ENCODE data around the gene CASP7. TPM values are rescaled to one million over a fixed set of nuclear protein-coding genes. Genes with fewer than 3 reads are reported as not detected.
A peak's percentile ranks its signal among the peaks of the same experiment; 100 is the strongest.

Gene CASP7
- total RNA-seq (ENCODE audit: unreplicated experiment), result not detected
- long read RNA-seq, result 0 reads

DNA sequence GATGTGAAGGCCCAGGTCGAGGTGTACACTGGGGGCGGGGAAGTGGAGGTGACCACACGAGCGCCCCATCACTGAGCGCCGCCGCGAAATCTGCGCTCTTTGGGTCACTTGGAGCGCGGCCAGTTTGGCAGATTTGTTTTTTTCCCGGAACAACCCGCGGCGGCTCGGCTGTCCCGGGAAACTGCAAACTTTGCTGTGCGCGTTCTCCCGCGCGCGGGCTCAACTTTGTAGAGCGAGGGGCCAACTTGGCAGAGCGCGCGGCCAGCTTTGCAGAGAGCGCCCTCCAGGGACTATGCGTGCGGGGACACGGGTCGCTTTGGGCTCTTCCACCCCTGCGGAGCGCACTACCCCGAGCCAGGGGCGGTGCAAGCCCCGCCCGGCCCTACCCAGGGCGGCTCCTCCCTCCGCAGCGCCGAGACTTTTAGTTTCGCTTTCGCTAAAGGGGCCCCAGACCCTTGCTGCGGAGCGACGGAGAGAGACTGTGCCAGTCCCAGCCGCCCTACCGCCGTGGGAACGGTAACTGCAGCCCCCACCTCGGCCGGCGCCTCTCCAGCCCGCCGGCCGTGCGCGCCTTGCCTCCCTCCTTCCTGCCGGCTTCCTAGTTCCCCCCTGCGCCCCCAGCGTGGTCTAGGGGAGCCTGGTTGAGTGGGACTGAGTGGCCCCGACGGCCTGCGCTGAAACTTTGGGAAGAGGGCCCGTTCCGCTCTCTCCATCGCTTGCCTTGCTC lies at the start of gene CASP7:
Gene CASP7, plus strand, starts transcription at position 450 of the 727 bp plus-strand sequence. CDS start 17,582 bp downstream, outside the sequence.
- peaks cover 10% of the 10 kb centered on the region for H3K9me3 Mint-ChIP-seq (ENCODE audit: unreplicated experiment)
- peaks cover 13% of the 10 kb centered on the region for H3K27me3 Mint-ChIP-seq (ENCODE audit: unreplicated experiment)
- H3K36me3 Mint-ChIP-seq (ENCODE audit: unreplicated experiment), result peaks cover 7% of the 10 kb centered on the region
- no peak within 1 kb of the TSS for H3K27ac Mint-ChIP-seq (ENCODE audit: unreplicated experiment)
- H3K4me3 Mint-ChIP-seq (ENCODE audit: unreplicated experiment), result peak within 1 kb of the TSS; percentile 80
- DNase-seq, result peak; percentile 57
- H3K4me1 Mint-ChIP-seq (ENCODE audit: low read depth, unreplicated experiment), result no peaks in the 10 kb centered on the region
- TF ChIP-seq, protein P1, sequence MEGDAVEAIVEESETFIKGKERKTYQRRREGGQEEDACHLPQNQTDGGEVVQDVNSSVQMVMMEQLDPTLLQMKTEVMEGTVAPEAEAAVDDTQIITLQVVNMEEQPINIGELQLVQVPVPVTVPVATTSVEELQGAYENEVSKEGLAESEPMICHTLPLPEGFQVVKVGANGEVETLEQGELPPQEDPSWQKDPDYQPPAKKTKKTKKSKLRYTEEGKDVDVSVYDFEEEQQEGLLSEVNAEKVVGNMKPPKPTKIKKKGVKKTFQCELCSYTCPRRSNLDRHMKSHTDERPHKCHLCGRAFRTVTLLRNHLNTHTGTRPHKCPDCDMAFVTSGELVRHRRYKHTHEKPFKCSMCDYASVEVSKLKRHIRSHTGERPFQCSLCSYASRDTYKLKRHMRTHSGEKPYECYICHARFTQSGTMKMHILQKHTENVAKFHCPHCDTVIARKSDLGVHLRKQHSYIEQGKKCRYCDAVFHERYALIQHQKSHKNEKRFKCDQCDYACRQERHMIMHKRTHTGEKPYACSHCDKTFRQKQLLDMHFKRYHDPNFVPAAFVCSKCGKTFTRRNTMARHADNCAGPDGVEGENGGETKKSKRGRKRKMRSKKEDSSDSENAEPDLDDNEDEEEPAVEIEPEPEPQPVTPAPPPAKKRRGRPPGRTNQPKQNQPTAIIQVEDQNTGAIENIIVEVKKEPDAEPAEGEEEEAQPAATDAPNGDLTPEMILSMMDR (IDR thresholded peaks at IDR 0.05; ENCODE audit: partially characterized antibody, unreplicated experiment), result no peak

DNA sequence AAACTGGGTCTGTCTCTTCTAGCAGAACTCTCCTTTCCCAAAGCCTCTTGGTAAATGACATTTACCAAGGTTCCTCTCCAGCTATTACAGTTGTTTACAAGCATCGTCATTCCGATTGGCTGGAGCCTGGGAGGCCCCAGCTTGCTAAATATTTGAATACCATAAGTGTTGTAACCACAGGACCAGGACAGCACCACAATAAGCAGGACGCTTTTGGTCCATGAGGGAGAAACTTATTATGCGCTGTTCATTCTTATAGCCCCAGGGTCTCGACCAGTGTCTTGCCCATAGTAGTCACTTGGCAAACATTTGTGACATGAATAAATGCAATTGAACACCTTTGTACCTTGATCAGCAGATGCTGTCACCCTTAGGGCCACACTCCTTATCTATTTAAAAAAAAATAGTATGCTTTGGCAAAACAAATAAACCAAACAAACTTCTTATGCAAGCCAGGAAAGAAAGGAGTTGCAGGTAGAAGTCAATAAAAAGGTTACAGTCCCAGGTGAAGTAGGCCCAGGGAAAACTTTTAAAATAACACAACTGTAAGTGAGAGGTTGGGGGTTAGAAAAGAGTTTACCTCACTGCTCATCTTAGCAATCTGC lies 48.7 kb upstream of the CASP7 start:
- no peak for DNase-seq
- Mint-ChIP-seq H3K27ac (ENCODE audit: unreplicated experiment) (no peak overlapping the region), H3K9me3 (ENCODE audit: unreplicated experiment) (no peaks in the 10 kb centered on the region), H3K4me1 (ENCODE audit: low read depth, unreplicated experiment) (peaks cover 2% of the 10 kb centered on the region), H3K36me3 (ENCODE audit: unreplicated experiment) (no peaks in the 10 kb centered on the region), H3K27me3 (ENCODE audit: unreplicated experiment) (peaks cover 3% of the 10 kb centered on the region), H3K4me3 (ENCODE audit: unreplicated experiment) (no peak overlapping the region)
- TF ChIP-seq, protein P1 (IDR thresholded peaks at IDR 0.05; ENCODE audit: partially characterized antibody, unreplicated experiment), result no peak

DNA sequence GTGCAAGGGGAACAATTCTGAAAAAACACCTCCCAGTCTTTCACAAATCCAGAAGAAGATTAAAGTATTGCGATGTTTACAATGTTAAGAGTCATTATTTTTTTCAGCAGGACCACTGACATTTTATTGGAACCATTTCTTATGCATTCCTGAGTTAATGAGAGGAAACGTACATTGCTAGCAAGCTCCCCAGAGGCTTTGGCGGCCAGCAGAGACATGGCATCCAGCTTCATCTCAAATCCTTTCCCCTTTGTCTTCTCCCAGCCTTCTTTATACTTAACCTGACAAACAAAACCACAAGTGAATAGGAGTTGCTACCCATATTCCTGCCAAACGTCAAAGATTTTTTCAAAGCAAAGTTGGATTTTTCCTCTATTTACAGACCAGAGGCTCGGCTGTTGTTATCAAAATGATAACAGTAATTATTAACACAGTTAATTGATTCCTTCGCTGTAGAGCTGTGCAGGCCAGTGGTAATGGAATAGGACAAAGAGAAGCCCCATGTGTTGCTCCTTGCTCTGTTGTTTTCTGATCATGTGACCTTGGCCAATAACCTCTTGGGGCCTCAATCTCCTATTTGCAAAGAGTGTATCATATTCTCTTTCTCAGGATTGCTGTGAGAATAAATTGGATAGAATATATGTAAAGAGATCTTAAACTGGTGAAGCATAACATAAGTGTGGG lies 47.9 kb upstream of the CASP7 start:
- Mint-ChIP-seq H3K9me3 (ENCODE audit: unreplicated experiment) (no peaks in the 10 kb centered on the region), H3K4me1 (ENCODE audit: low read depth, unreplicated experiment) (peaks cover 2% of the 10 kb centered on the region), H3K36me3 (ENCODE audit: unreplicated experiment) (no peaks in the 10 kb centered on the region), H3K4me3 (ENCODE audit: unreplicated experiment) (no peak overlapping the region), H3K27ac (ENCODE audit: unreplicated experiment) (peak overlapping the region; percentile 18), H3K27me3 (ENCODE audit: unreplicated experiment) (peaks cover 3% of the 10 kb centered on the region)
- TF ChIP-seq, protein P1 (IDR thresholded peaks at IDR 0.05; ENCODE audit: partially characterized antibody, unreplicated experiment), result no peak
- DNase-seq, result no peak

DNA sequence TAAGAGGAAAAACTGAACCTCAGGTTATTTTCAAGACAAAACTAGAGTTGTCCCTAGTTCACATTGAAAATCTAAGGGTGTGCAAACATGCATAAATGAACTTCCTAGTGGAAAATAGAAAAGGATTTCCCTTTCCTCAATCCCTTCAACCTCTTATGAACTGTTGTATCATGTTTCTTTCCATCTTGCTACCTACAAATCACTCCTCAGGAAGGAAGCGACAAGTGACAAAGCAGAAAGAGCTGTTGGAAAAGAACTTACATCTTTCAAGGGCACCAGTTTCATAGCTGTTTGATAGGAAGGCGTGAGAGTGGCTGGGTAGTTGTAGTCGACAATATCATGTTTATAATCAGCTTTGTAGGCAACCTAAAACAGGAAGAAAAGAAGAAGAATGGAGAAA lies 39.7 kb upstream of the CASP7 start:
- H3K4me3 Mint-ChIP-seq (ENCODE audit: unreplicated experiment), result no peak overlapping the region
- H3K27ac Mint-ChIP-seq (ENCODE audit: unreplicated experiment), result no peak overlapping the region
- no peaks in the 10 kb centered on the region for H3K4me1 Mint-ChIP-seq (ENCODE audit: low read depth, unreplicated experiment)
- no peaks in the 10 kb centered on the region for H3K36me3 Mint-ChIP-seq (ENCODE audit: unreplicated experiment)
- TF ChIP-seq, protein P1 (IDR thresholded peaks at IDR 0.05; ENCODE audit: partially characterized antibody, unreplicated experiment), result no peak
- DNase-seq, result no peak
- H3K9me3 Mint-ChIP-seq (ENCODE audit: unreplicated experiment), result no peaks in the 10 kb centered on the region
- peaks cover 3% of the 10 kb centered on the region for H3K27me3 Mint-ChIP-seq (ENCODE audit: unreplicated experiment)

All from glutamatergic neuron (in vitro differentiated cells).